Measurements from ENCODE around the gene DNAJB9.

The DNAJB9 gene

DNA sequence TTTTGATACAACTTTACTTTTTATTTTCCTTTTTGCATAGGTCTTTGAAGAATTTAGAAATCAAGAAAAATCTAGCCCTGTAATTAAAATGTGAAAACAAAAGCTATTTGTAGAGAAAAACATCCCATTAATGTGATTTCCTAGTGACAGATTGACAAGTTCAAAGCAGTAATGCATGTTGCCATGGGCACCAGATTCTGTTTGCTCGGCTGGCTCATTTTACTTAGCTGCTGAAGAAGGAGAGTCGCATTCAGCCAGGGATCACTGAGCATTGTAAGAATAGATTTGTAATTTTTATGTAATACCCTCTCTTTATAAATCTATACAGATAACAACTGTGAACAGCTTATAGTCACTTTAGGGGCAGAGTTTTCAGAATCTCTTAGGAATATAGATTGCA lies 28.5 kb downstream of the DNAJB9 start:
- no peak overlapping the region for H3K27ac ChIP-seq (ENCODE audit: low read depth, low read length)
- no peak overlapping the region for H3K4me3 ChIP-seq (ENCODE audit: low read length)
- no peaks in the 10 kb centered on the region for H3K36me3 ChIP-seq (ENCODE audit: control insufficient read depth, insufficient read depth, low read length)
- H3K27me3 ChIP-seq (ENCODE audit: control insufficient read depth, insufficient read depth, low read length): no peaks in the 10 kb centered on the region
- no peaks in the 10 kb centered on the region for H3K4me1 ChIP-seq (ENCODE audit: control insufficient read depth, insufficient read depth, low read length)
- no peak overlapping the region for H3K9ac ChIP-seq (ENCODE audit: low read length)

- no peak overlapping the region for H3K9ac ChIP-seq (ENCODE audit: low read length)
- no peaks in the 10 kb centered on the region for H3K4me1 ChIP-seq (ENCODE audit: control insufficient read depth, insufficient read depth, low read length)
- no peak overlapping the region for H3K4me3 ChIP-seq (ENCODE audit: low read length)
- H3K36me3 ChIP-seq (ENCODE audit: control insufficient read depth, insufficient read depth, low read length): no peaks in the 10 kb centered on the region
- H3K27me3 ChIP-seq (ENCODE audit: control insufficient read depth, insufficient read depth, low read length): no peaks in the 10 kb centered on the region
- no peak overlapping the region for H3K27ac ChIP-seq (ENCODE audit: low read depth, low read length)
Observed at GRCh38 chr7:108598914-108599580, 29.4 kb downstream of the DNAJB9 start.

DNA sequence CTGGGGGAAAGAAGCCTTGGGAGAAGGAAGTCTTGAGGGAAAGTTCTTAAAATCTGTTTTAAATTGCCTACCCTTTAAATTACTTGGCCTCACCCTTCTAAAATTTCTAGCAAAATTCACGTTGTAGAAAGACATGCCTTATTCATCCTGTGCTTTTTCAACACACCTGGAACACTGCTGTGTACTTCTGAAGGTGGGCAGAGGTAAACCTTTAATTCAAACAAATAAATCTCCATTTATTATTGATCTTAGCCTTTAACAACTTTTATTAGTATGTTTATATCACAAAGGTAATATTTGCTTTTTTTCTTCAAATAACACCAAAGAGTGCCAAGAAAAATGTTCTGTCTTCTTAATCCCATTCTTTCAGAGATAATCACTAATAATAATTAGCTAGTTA lies 30.7 kb downstream of the DNAJB9 start:
- H3K27ac ChIP-seq (ENCODE audit: low read depth, low read length): no peak overlapping the region
- no peak overlapping the region for H3K9ac ChIP-seq (ENCODE audit: low read length)
- H3K4me3 ChIP-seq (ENCODE audit: low read length): no peak overlapping the region
- H3K27me3 ChIP-seq (ENCODE audit: control insufficient read depth, insufficient read depth, low read length): no peaks in the 10 kb centered on the region
- H3K4me1 ChIP-seq (ENCODE audit: control insufficient read depth, insufficient read depth, low read length): no peaks in the 10 kb centered on the region
- no peaks in the 10 kb centered on the region for H3K36me3 ChIP-seq (ENCODE audit: control insufficient read depth, insufficient read depth, low read length)

DNA sequence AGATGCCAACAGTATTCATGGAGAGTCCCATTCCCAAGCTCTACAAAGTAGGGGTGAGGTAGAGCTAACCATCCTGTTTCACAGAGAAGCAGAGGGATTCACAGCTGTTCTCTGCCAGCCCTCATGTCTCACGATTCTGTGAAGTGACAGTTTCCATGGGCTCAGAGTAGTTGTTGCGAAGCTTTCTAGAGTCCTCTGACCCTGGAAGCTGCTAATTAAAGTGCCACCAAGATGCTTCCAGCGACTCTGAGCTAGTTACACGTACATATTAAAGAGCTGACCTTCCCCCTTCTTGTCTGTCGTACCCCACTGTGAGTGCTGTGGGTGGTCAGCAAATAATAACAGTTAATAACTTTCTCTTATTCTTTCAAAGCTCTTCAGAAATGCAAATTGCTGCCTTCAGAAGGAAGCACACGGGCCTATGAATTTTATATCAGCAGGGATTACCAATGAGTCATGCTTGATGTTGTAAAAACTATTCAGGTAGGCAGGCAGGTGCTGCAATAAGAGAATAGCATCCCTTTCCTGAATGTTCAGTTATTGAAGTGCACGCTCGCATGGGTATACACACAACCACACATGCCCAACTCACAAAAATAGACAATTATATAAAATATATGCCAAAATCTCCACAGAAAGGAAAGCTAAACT lies 34.1 kb downstream of the DNAJB9 start:
- Histone ChIP-seq H3K36me3 (ENCODE audit: control insufficient read depth, insufficient read depth, low read length) (no peaks in the 10 kb centered on the region), H3K27me3 (ENCODE audit: control insufficient read depth, insufficient read depth, low read length) (no peaks in the 10 kb centered on the region), H3K9ac (ENCODE audit: low read length) (no peak overlapping the region), H3K4me3 (ENCODE audit: low read length) (no peak overlapping the region), H3K27ac (ENCODE audit: low read depth, low read length) (no peak overlapping the region), H3K4me1 (ENCODE audit: control insufficient read depth, insufficient read depth, low read length) (no peaks in the 10 kb centered on the region)

- H3K36me3 ChIP-seq (ENCODE audit: control insufficient read depth, insufficient read depth, low read length): no peaks in the 10 kb centered on the region
- H3K4me1 ChIP-seq (ENCODE audit: control insufficient read depth, insufficient read depth, low read length): no peaks in the 10 kb centered on the region
- H3K4me3 ChIP-seq (ENCODE audit: low read length): no peak overlapping the region
- H3K27me3 ChIP-seq (ENCODE audit: control insufficient read depth, insufficient read depth, low read length): no peaks in the 10 kb centered on the region
- H3K9ac ChIP-seq (ENCODE audit: low read length): no peak overlapping the region
- H3K27ac ChIP-seq (ENCODE audit: low read depth, low read length): no peak overlapping the region
Observed at GRCh38 chr7:108604307-108605077, 34.8 kb downstream of the DNAJB9 start.

- no peaks in the 10 kb centered on the region for H3K36me3 ChIP-seq (ENCODE audit: control insufficient read depth, insufficient read depth, low read length)
- no peaks in the 10 kb centered on the region for H3K4me1 ChIP-seq (ENCODE audit: control insufficient read depth, insufficient read depth, low read length)
- H3K27ac ChIP-seq (ENCODE audit: low read depth, low read length): no peak overlapping the region
- H3K4me3 ChIP-seq (ENCODE audit: low read length): no peak overlapping the region
- no peaks in the 10 kb centered on the region for H3K27me3 ChIP-seq (ENCODE audit: control insufficient read depth, insufficient read depth, low read length)
- no peak overlapping the region for H3K9ac ChIP-seq (ENCODE audit: low read length)
Observed at GRCh38 chr7:108605559-108606201, 36.0 kb downstream of the DNAJB9 start.

GRCh38 chr7:108609643-108610042 lies 40.0 kb downstream of the DNAJB9 start:
- Histone ChIP-seq H3K9ac (ENCODE audit: low read length) (no peak overlapping the region), H3K27ac (ENCODE audit: low read depth, low read length) (no peak overlapping the region), H3K4me1 (ENCODE audit: control insufficient read depth, insufficient read depth, low read length) (no peaks in the 10 kb centered on the region), H3K4me3 (ENCODE audit: low read length) (no peak overlapping the region), H3K36me3 (ENCODE audit: control insufficient read depth, insufficient read depth, low read length) (no peaks in the 10 kb centered on the region), H3K27me3 (ENCODE audit: control insufficient read depth, insufficient read depth, low read length) (no peaks in the 10 kb centered on the region)

- H3K27me3 ChIP-seq (ENCODE audit: control insufficient read depth, insufficient read depth, low read length): no peaks in the 10 kb centered on the region
- no peak overlapping the region for H3K9ac ChIP-seq (ENCODE audit: low read length)
- no peaks in the 10 kb centered on the region for H3K4me1 ChIP-seq (ENCODE audit: control insufficient read depth, insufficient read depth, low read length)
- no peak overlapping the region for H3K27ac ChIP-seq (ENCODE audit: low read depth, low read length)
- no peaks in the 10 kb centered on the region for H3K36me3 ChIP-seq (ENCODE audit: control insufficient read depth, insufficient read depth, low read length)
- H3K4me3 ChIP-seq (ENCODE audit: low read length): no peak overlapping the region
Observed at GRCh38 chr7:108611268-108611667, 41.6 kb downstream of the DNAJB9 start.

DNA sequence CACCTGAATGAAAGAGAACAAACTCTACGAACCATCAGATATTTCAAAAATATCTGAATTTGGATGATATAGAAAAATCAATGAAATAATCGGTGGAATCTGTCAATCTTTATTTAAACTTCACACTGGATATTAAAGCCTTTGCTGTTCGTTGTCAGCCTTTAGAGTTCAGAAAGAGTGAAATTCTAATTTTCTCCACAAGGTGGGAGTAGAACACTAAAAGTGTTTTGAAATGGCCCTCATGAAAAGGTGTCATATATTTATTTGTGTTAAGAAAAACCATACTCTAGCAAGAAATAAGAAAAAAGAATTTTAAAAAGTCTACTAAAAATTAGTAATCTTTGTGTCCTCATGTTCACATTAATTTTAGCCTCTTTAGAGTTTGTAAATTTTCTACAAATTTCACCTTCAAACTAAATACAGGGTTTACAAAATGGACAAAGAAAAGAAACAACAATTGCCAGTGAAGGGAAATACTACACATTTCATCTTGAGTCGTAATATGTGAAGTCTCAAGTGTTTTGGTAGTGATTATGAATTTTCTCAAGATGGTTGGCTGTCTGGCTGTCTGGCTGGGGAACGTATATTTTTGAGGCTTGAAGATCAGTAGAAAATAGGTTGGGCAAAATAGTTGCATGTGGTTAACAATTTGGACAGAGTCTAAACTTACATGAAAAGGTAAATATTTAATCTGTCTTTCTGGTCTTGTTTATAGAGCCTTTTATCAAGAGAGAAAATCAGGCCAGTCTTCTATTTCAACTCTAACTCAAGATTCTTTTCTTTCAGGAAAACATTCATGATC lies 43.7 kb downstream of the DNAJB9 start:
- no peak overlapping the region for H3K9ac ChIP-seq (ENCODE audit: low read length)
- no peak overlapping the region for H3K4me3 ChIP-seq (ENCODE audit: low read length)
- H3K27ac ChIP-seq (ENCODE audit: low read depth, low read length): no peak overlapping the region
- no peaks in the 10 kb centered on the region for H3K4me1 ChIP-seq (ENCODE audit: control insufficient read depth, insufficient read depth, low read length)
- H3K27me3 ChIP-seq (ENCODE audit: control insufficient read depth, insufficient read depth, low read length): no peaks in the 10 kb centered on the region
- no peaks in the 10 kb centered on the region for H3K36me3 ChIP-seq (ENCODE audit: control insufficient read depth, insufficient read depth, low read length)

GRCh38 chr7:108613949-108614381 lies 44.3 kb downstream of the DNAJB9 start:
- Histone ChIP-seq H3K9ac (ENCODE audit: low read length) (no peak overlapping the region), H3K27me3 (ENCODE audit: control insufficient read depth, insufficient read depth, low read length) (no peaks in the 10 kb centered on the region), H3K36me3 (ENCODE audit: control insufficient read depth, insufficient read depth, low read length) (no peaks in the 10 kb centered on the region), H3K4me3 (ENCODE audit: low read length) (no peak overlapping the region), H3K27ac (ENCODE audit: low read depth, low read length) (no peak overlapping the region), H3K4me1 (ENCODE audit: control insufficient read depth, insufficient read depth, low read length) (no peaks in the 10 kb centered on the region)

GRCh38 chr7:108614896-108615295 lies 45.2 kb downstream of the DNAJB9 start:
- Histone ChIP-seq H3K27ac (ENCODE audit: low read depth, low read length) (no peak overlapping the region), H3K9ac (ENCODE audit: low read length) (no peak overlapping the region), H3K4me3 (ENCODE audit: low read length) (no peak overlapping the region), H3K4me1 (ENCODE audit: control insufficient read depth, insufficient read depth, low read length) (no peaks in the 10 kb centered on the region), H3K36me3 (ENCODE audit: control insufficient read depth, insufficient read depth, low read length) (no peaks in the 10 kb centered on the region), H3K27me3 (ENCODE audit: control insufficient read depth, insufficient read depth, low read length) (no peaks in the 10 kb centered on the region)

DNA sequence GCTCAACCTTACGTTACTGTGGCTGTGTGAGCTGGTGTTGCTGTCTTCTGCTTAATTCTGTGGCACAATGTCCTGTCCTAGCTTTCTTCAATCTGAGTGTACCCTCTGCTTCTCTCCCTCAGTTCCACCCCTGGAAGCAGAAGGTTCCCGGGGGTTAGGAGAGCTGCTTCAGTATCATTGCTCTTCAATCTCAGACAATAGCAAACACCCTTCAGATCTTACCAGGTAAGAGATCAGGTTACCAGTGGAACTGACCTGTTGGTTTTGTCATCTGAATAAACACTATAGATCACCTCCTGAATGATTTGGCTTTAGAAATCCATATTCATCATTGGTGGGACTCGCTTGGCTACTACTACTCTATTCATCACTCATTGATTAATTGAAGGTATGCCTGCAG lies 48.4 kb downstream of the DNAJB9 start:
- H3K36me3 ChIP-seq (ENCODE audit: control insufficient read depth, insufficient read depth, low read length): no peaks in the 10 kb centered on the region
- H3K9ac ChIP-seq (ENCODE audit: low read length): no peak overlapping the region
- no peak overlapping the region for H3K4me3 ChIP-seq (ENCODE audit: low read length)
- H3K27me3 ChIP-seq (ENCODE audit: control insufficient read depth, insufficient read depth, low read length): no peaks in the 10 kb centered on the region
- H3K4me1 ChIP-seq (ENCODE audit: control insufficient read depth, insufficient read depth, low read length): no peaks in the 10 kb centered on the region
- no peak overlapping the region for H3K27ac ChIP-seq (ENCODE audit: low read depth, low read length)

Measured in rectal smooth muscle tissue (tissue), 1 donor.